Measurements from ENCODE around the gene CAPN14.

GRCh38 chr2:31222071-31222470, 4.8 kb upstream of the CAPN14 start:
- no peak for TF ChIP-seq POLR2A (IDR thresholded peaks at IDR 0.05)
- no peak for TF ChIP-seq CTCF (IDR thresholded peaks at IDR 0.05 in 8 of 11, conservative IDR thresholded peaks at IDR 0.05 in 3 of 11)
